H7 (cell line): ENCODE results near the gene IKZF3. TPM values are rescaled to one million over a fixed set of nuclear protein-coding genes. Genes with fewer than 3 reads are reported as not detected.
"Not testable (repeated sequence)": the region's sequence is repeated elsewhere in the genome, so short reads cannot be mapped to it uniquely, and the experiment has no call there.

Experiments
- DNase-seq: peaks from one replicate; pipeline ENCODE4 v3.0.0; 2012
- H3K27me3 ChIP-seq: 2 replicates; pipeline ENCODE4 v1.6.0; 2011; ENCODE audit warnings: mild to moderate bottlenecking, low read length; ENCODE audit not compliant: control insufficient read depth, insufficient read depth
- H3K36me3 ChIP-seq: replicated peaks from 2 replicates; pipeline ENCODE4 v1.5.1; 2011; ENCODE audit warnings: low read length; ENCODE audit not compliant: control insufficient read depth, insufficient read depth
- H3K4me3 ChIP-seq: 2 replicates; pipeline ENCODE4 v1.5.1; 2011; ENCODE audit warnings: low read depth, mild to moderate bottlenecking, control low read depth, low read length, moderate library complexity; ENCODE audit not compliant: insufficient read depth
- total RNA-seq: library from RNA; depleted of rRNA; stranded (reverse); fragments of >200 nt; shearing (Covaris generic); gene quantifications from 2 replicates; pipeline ENCODE4 v1.2.3, GENCODE V29; 2014

IKZF3 gene
- total RNA-seq, 1 experiment from 2014 or later = 0.10 TPM

DNA sequence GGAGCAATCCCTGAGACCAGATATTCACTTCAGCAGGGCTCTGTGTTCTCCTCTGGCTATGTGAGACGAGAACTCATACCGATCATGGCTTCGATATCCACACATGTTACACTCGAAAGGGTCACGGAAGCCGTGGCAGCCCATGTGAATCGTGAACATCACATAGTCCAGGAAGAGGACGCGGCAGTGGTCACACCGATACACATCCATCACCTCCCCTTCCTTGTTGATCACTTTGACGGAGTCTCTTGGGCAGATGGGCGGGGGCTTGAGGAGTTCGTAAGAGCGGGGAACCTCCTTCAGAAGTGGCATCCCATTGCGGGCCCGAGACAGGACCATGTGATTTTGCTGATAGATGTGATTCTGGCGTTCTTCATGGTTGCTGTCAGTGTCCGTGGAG is 98.3 kb downstream of the IKZF3 start:
- Histone ChIP-seq H3K4me3 (no peak overlapping the region), H3K36me3 (no peaks in the 10 kb centered on the region), H3K27me3 (no peaks in the 10 kb centered on the region)
- no peak for DNase-seq

DNA sequence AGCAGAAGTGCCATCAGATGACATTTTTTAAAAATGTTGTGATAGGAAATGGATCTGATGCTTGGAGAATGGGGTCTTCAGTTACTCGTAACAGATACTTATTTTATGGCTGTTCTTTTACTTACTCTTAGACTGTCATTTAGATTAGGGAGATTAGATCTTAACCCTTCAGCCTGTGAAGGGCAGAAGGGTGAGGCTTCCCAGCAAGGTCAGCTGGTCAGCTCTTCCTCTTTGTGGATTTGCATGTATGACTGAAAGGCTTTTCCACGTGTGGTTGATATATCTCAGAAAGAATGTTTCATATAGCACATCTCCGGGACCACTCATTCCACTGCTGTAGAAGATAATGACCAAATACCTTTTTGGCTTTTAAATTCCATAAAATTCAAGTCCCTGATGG is 98.9 kb downstream of the IKZF3 start:
- no peaks in the 10 kb centered on the region for H3K36me3 ChIP-seq
- no peak overlapping the region for H3K4me3 ChIP-seq
- no peak for DNase-seq
- H3K27me3 ChIP-seq = no peaks in the 10 kb centered on the region

DNA sequence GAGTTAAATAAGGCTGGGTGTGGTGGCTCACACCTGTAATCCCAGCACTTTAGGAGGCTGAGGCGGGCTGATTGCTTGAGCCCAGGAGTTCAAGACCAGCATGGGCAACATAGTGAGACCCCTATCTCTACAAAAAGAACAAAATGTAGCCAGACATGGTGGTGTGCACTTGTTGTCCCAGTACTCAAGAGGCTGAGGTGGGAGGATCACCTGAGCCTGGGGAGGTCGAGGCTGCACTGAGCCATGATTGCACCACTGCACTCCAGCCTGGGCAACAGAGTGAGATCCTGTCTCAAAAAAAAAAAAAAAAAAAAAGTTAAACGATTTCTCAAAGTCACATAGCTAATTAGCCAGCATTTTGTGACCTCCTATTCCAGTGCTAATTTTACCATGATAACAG is 99.9 kb downstream of the IKZF3 start:
- not testable (repeated sequence) for DNase-seq, H3K27me3 ChIP-seq, H3K36me3 ChIP-seq, H3K4me3 ChIP-seq

DNA sequence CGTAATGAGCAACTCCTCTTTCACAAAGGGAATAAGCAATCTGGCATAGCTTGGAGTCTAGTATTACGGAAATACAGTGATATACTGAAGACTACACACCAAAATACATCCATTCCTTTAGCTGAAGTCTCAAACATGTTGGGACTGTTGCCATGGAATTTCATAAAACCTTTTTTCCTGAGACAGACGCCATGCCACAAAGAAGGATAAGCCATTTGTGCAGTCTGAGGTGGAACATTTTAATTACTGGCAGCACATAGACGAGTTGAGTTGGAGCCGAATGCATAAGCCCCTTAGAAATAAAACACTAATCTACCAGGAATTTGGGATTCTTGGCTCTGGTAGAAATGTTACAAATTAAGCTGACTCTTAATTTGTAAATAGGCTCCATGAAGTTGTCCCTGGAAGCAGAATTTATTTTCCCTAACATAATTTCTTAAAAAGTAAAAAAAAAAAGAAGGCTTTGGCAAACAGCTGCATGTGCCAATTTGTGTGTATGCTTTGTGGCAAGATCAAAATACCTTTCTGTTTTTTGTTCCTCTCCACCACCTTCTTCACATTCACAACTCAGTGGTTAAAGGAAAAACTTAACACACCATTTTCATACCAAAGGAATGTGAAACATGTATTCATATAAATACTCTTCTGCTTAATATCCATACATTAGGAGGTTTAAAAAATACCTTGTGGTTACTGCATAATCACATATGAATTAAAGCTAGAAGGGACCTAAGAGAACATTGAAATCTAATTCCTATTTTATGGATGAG is 100.9 kb downstream of the IKZF3 start:
- Histone ChIP-seq H3K4me3 (no peak overlapping the region), H3K27me3 (no peaks in the 10 kb centered on the region), H3K36me3 (no peaks in the 10 kb centered on the region)
- DNase-seq = no peak

DNA sequence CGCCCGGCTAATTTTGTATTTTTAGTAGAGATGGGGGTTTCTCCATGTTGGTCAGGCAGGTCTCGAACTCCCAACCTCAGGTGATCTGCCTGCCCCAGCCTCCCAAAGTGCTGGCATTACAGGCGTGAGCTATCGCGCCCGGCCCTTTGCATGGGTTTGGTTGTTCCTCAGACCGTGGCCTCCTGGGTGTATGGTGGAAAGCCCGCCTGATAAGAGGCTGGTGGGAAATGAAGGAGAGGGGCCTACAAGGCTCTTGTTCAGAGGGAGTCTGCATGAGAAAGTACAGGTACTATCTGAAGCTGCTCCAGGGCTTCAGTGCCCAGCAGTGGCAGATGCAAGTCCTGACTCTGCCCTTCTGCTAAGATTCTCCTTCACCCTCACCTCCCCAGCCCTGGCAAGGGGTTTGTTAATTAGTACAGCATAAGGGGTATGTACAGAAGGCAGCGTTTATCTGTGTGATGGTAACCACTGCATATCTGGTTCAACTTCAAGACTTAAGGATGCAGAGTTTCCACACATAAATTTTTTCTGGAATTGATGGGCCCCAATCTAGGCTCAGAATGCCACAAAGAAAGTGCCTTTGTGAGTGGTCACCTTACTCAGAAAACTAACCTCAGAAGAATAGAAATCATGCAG is 102.1 kb downstream of the IKZF3 start:
- no peaks in the 10 kb centered on the region for H3K36me3 ChIP-seq
- H3K27me3 ChIP-seq = no peaks in the 10 kb centered on the region
- H3K4me3 ChIP-seq = no peak overlapping the region
- DNase-seq = no peak

DNA sequence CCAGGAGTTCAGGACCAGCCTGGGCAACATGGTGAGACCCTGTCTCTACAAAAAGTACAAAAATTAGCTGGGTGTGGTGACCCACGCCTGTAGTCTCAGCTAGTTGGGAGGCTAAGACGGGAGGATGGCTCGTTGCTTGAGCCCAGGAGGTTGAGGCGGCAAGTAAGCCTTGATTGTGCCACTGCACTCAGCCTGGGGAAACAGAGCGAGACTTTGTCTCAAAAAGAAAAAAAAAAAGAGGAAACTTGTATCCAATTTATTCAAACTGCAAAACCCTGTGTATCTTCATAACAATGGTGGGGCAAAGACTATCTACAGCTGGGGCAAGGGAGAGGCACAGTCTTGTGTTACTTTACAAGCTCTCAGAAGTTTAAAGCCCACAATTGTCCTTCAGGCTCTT is 104.9 kb downstream of the IKZF3 start:
- Histone ChIP-seq H3K36me3 (no peaks in the 10 kb centered on the region), H3K4me3 (no peak overlapping the region), H3K27me3 (peaks cover 2% of the 10 kb centered on the region; the same call in 1 of the 2 replicates)
- DNase-seq = no peak

DNA sequence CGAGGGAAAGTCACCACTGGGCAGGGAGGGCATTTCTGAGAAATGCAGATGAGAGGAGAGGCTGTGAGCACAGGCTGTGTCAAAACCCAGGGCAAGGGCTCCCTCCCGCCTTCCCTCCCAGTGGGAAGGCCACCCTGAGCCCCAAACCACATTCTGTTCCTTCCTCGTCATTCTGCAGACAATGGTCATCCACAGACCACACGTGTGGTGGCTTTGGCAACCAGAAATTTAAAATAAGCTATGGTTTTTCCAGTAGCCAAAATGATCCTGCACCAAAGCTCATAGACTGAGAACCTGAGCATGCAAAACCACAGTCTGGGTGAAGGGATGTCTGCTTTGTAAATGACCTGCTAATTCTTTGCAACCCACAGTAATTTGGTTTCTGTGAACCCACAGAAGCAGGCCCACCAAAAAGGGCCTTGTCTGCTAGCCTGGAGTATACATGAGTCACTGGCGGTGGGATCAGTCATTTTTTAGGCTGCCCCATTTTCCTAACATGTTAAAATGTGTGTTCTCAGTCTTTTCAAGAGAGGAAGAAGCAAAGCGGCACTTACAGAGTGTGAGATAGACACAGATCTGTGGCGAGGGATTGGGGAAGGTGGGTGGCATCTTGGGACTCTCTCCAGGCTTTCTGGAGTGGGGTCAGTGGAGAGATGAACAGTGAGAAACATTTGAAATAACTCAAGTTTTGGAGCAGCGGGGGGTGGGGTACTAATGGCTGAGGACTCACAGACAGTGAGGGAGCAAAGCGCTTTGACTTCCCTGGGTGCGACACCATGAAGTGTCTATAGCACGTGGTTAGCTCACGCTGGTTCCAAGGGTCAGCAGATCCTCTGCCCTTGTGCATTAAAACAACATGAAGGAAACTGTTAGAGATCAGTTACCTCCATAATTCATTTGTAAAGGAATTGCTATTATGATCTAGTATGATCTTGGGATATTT is 105.9 kb downstream of the IKZF3 start:
- H3K4me3 ChIP-seq = no peak overlapping the region
- DNase-seq = no peak
- H3K27me3 ChIP-seq = peaks cover 5% of the 10 kb centered on the region
- no peaks in the 10 kb centered on the region for H3K36me3 ChIP-seq

DNA sequence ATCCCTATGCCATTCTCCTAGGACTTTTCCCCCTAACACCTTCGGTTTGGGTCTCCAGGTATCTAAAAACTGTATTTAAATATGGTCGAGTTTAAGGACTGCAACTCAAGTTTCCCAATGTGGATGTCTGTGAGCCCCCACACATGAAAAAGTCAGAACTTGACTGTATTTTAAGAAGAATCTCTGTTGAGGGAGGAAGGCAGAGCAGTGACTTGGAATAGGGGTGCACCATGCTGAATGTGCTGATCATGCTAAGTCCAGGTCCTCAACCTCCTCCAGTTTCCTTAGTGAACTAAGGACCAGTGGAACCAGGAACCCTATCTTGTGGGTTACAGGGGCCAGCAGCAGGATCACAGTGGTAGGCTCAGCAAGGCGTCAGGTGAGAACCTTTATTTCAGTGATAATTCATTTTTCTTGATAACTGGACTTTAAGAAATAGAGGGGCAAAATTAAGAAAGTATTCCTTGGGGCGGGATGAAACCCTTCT is 106.9 kb downstream of the IKZF3 start:
- DNase-seq = no peak
- no peaks in the 10 kb centered on the region for H3K36me3 ChIP-seq
- H3K4me3 ChIP-seq = no peak overlapping the region
- peaks cover 7% of the 10 kb centered on the region for H3K27me3 ChIP-seq

DNA sequence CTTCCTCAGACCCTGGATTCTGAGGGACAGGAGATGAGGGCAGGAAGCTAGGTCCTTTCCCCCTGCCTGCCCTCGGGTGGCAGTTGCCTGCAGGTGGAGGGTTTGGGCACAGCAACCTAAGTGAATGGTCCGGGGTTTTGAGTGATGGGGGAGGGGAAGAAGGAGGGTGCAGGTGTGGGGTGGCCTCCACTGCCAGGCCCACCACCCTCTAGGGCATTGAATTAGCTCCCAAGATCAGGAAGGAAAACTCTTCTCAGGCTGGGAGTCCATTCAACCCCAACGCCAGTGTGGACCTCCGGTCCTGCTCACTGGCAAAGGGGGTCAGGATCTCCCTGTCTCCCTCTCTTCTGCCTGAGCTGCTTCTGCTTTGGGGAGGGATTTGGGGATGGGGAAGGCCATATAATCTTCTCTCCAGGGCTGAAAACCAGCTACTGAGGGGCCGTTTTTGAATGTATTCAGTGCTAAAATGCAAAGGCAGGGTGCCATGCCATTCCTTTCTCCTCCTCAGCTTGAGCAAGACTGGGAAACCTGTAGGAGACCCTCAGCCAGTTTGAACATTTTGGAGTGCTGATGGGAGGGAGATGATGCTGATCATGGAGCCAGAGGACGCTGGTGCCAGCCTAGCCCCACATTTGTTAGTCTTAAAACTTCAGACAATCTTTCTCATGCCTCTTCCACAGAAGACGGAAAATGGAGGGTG is 107.6 kb downstream of the IKZF3 start:
- Histone ChIP-seq H3K27me3 (peaks cover 7% of the 10 kb centered on the region), H3K4me3 (no peak overlapping the region), H3K36me3 (no peaks in the 10 kb centered on the region)
- DNase-seq = no peak

DNA sequence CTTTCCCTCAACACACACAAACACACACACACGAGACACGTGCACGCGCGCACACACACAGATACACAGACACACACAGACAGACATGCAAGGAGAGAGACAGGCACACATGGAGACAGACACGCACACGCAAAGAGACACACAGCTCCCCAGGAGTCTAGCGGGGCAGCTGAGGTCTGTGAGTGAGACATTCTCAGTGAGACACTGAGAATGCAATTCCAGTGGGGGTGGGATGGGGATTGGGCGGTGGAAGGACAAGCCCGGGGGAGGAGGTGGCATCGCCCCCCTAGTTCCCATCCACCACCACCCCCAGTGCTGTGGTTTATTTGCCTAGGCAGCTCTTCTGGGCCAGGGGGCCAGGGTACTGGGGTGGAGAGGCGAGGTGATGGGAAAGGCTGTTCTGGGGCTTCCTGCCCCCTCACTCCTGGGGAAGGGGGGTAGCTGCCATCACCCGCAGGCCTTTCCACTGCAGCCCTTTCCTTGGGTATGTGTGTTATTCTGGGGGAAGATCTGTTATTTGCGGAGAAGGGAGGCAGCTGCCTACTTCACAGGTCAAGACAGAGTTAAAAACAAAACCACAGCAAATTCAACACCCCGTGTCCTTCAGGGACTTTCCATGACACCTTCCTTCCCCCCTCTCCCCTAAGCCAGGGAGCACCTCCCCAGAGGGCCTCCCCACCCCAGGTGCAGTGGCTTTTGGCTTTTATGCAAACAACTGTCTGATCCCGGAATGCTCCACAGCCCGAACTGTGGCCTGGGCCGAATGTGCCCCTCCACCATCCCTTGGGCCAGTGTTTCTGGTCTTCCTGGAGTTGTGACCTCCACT is 108.3 kb downstream of the IKZF3 start:
- Histone ChIP-seq H3K4me3 (no peak overlapping the region), H3K27me3 (peaks cover 7% of the 10 kb centered on the region), H3K36me3 (no peaks in the 10 kb centered on the region)
- peak; percentile 57 for DNase-seq

DNA sequence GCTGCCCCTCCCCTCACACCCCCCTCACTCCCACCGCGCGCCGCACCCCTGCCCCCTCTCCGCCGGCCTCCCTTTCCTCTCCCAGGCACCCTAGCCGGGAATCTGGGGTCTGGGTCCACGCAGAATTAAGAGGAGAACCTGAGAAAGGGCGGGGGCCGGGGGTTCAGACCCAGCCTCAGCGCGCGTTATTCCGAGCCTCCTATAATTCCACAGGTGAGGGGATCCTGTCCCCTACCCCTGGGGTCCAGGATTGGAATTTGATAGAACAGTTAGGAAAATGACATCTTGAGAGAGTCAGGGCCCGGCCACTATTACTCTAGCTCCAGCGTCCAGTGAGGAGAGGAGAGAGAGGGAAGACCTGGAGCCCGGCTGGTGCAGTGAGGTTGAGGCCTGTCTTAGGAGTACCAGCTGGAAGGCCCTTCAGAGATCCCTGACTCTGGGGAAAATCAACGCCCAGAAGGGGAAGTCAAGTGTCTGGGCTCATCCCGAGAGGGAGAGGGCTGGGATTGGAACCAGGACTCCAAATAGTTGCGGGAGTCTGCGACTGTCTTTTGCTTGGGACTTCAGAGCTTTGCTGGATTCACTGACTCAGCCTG is 109.1 kb downstream of the IKZF3 start:
- DNase-seq = peak; percentile 76
- Histone ChIP-seq H3K4me3 (peak overlapping the region; percentile 81), H3K36me3 (no peaks in the 10 kb centered on the region), H3K27me3 (peaks cover 7% of the 10 kb centered on the region)

DNA sequence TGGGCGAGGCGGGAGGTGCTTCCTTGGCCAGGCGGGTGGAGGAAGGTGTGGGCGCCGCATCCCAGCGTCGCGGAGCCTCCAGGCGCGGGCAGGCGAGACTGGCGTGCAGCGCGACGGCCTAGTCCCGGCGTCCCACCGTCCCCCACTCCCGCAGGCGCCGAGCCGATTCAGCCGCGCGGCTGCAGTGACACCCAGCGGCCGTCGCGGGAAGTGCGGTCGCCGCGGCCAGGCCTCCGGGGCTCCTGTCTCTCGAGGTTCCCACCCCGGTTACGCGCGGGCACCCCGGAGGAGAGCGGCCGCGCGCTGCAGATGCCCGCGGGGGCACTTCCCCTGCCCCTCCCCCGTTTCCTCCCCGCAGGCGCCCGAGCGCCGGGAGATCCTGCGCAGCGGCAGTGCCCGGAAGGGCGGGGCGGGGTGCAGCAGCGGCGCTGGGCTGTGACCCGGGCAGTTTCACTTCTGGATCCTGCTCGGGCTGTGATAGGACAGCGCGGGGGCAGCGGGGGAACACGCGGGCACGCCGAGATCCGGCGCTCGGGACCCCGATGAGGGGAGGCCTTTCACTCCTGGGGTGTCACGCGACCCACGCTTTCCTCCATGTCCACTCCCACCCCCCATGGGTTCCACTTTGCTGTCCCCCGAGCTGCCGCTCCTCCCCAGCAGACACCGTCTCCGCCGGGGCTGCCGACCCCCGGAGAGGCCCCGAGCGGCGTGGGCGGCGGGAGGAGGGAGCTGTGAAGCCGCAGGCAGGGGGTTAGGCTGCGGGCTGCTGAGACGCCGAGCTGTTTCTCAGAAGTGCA is 109.8 kb downstream of the IKZF3 start:
- Histone ChIP-seq H3K4me3 (peak overlapping the region; percentile 81), H3K27me3 (peaks cover 7% of the 10 kb centered on the region), H3K36me3 (no peaks in the 10 kb centered on the region)
- DNase-seq = peak; percentile 98
